Measurements from ENCODE around the gene FBXO15. TPM values are rescaled to one million over a fixed set of nuclear protein-coding genes. Genes with fewer than 3 reads are reported as not detected.

The FBXO15 gene
- total RNA-seq, 1 experiment from 2014 or later = 0.39 TPM

GRCh38 chr18:74124642-74125041 is 23.0 kb downstream of the FBXO15 start:
- Histone ChIP-seq H3K4ac (ENCODE audit: low read depth, low read length) (no peak overlapping the region), H3K79me2 (ENCODE audit: insufficient read depth, low read length) (no peaks in the 10 kb centered on the region), H3K23ac (ENCODE audit: insufficient read length, low read depth, low read length) (no peak overlapping the region), H3K27me3 (ENCODE audit: insufficient read depth, low read length) (no peaks in the 10 kb centered on the region), H2BK12ac (ENCODE audit: insufficient read length, low read depth, low read length) (no peak overlapping the region), H3K9me3 (ENCODE audit: control insufficient read depth, low read depth, low read length) (no peaks in the 10 kb centered on the region), H3K18ac (ENCODE audit: insufficient read length, low read depth, low read length) (no peak overlapping the region), H3K9ac (ENCODE audit: extremely low read depth, insufficient read length, low read length) (no peak overlapping the region), H3K27ac (ENCODE audit: insufficient read length, low read depth, low read length) (no peak overlapping the region), H2BK5ac (ENCODE audit: insufficient read length, low read length) (no peak overlapping the region), H2BK20ac (ENCODE audit: low read depth, low read length, poor library complexity, severe bottlenecking) (no peak overlapping the region), H3T11ph (ENCODE audit: low read length) (no peak overlapping the region), H4K8ac (replicated peaks; ENCODE audit: insufficient read length, low read depth, low read length) (no peak overlapping the region), H2BK120ac (ENCODE audit: low read depth, low read length, poor library complexity, severe bottlenecking) (no peak overlapping the region), H3K4me1 (ENCODE audit: insufficient read depth, low read length) (no peaks in the 10 kb centered on the region; the same call in 1 of the 2 replicates), H2AFZ (ENCODE audit: low read length) (no peak overlapping the region), H4K91ac (ENCODE audit: insufficient read length, low read depth, low read length) (no peak overlapping the region), H4K20me1 (ENCODE audit: control insufficient read depth, insufficient read depth, insufficient read length) (no peaks in the 10 kb centered on the region), H2AK5ac (ENCODE audit: insufficient read length, low read length) (no peak overlapping the region), H3K56ac (ENCODE audit: insufficient read length, low read depth, low read length) (no peak overlapping the region), H4K5ac (ENCODE audit: insufficient read length, low read depth, low read length) (no peak overlapping the region), H3K23me2 (ENCODE audit: insufficient read length, low read depth, low read length, poor library complexity, severe bottlenecking) (peaks cover 2% of the 10 kb centered on the region), H3K14ac (ENCODE audit: insufficient read depth, low read length) (no peak overlapping the region), H3K79me1 (ENCODE audit: insufficient read depth, low read depth, low read length, poor library complexity, severe bottlenecking) (no peaks in the 10 kb centered on the region), H2BK15ac (ENCODE audit: low read depth, low read length) (no peak overlapping the region), H3K4me2 (ENCODE audit: insufficient read depth, insufficient read length, low read length) (no peak overlapping the region)
- Mint-ChIP-seq H3K4me1 (peaks cover 30 to 35% of the 10 kb centered on the region in 2 experiments), H3K9me3 (no peaks in the 10 kb centered on the region), H3K27ac (no peak overlapping the region), H3K4me3 (no peak overlapping the region), H3K27me3 (ENCODE audit: low read depth) (peaks cover 8% of the 10 kb centered on the region), H3K36me3 (ENCODE audit: insufficient read depth in 1 of 3, low read depth in 3 of 3) (no peaks in the 10 kb centered on the region)
- DNase-seq = no peak
- WGBS (ENCODE audit: extremely low coverage, insufficient read length, low lambda C conversion rate) = no CpG with 5 or more reads among the region's 1 CpG
- TF ChIP-seq CTCF (conservative IDR thresholded peaks at IDR 0.05) = no peak

Data from H9 (cell line).